ENCODE measurements around the gene RAB3GAP2.
"Not testable (repeated sequence)": the region's sequence is repeated elsewhere in the genome, so short reads cannot be mapped to it uniquely, and the experiment has no call there.

The RAB3GAP2 gene, protein sequence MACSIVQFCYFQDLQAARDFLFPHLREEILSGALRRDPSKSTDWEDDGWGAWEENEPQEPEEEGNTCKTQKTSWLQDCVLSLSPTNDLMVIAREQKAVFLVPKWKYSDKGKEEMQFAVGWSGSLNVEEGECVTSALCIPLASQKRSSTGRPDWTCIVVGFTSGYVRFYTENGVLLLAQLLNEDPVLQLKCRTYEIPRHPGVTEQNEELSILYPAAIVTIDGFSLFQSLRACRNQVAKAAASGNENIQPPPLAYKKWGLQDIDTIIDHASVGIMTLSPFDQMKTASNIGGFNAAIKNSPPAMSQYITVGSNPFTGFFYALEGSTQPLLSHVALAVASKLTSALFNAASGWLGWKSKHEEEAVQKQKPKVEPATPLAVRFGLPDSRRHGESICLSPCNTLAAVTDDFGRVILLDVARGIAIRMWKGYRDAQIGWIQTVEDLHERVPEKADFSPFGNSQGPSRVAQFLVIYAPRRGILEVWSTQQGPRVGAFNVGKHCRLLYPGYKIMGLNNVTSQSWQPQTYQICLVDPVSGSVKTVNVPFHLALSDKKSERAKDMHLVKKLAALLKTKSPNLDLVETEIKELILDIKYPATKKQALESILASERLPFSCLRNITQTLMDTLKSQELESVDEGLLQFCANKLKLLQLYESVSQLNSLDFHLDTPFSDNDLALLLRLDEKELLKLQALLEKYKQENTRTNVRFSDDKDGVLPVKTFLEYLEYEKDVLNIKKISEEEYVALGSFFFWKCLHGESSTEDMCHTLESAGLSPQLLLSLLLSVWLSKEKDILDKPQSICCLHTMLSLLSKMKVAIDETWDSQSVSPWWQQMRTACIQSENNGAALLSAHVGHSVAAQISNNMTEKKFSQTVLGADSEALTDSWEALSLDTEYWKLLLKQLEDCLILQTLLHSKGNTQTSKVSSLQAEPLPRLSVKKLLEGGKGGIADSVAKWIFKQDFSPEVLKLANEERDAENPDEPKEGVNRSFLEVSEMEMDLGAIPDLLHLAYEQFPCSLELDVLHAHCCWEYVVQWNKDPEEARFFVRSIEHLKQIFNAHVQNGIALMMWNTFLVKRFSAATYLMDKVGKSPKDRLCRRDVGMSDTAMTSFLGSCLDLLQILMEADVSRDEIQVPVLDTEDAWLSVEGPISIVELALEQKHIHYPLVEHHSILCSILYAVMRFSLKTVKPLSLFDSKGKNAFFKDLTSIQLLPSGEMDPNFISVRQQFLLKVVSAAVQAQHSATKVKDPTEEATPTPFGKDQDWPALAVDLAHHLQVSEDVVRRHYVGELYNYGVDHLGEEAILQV (N-terminal part only)

GRCh38 chr1:220272047-220272840 lies at the start of gene RAB3GAP2:
TSS of gene RAB3GAP2 (minus strand) at chr1:220272453. CDS start at chr1:220272337, 116 bp downstream.
- DNase-seq: peak; percentile 97 to 98
- TF ChIP-seq GATA1 (IDR thresholded peaks at IDR 0.05; ENCODE audit: low read depth, low read length) (no peak), POLR2A (IDR thresholded peaks at IDR 0.05; ENCODE audit: low read length) (peak; percentile 93)

- TF ChIP-seq POLR2A (IDR thresholded peaks at IDR 0.05; ENCODE audit: low read length) (no peak), GATA1 (IDR thresholded peaks at IDR 0.05; ENCODE audit: low read depth, low read length) (no peak)
These were observed 49.5 kb upstream of the RAB3GAP2 start for GRCh38 chr1:220321758-220322157.

GRCh38 chr1:220320709-220321108 lies 48.5 kb upstream of the RAB3GAP2 start:
- DNase-seq: no peak
- TF ChIP-seq POLR2A (IDR thresholded peaks at IDR 0.05; ENCODE audit: low read length) (no peak), GATA1 (IDR thresholded peaks at IDR 0.05; ENCODE audit: low read depth, low read length) (no peak)

More at GRCh38 chr1:220321758-220322157, 49.5 kb upstream of the RAB3GAP2 start:
- peak in 1 of 2 experiments; percentile 3 for DNase-seq

- TF ChIP-seq POLR2A (IDR thresholded peaks at IDR 0.05; ENCODE audit: low read length): no peak
- TF ChIP-seq GATA1 (IDR thresholded peaks at IDR 0.05; ENCODE audit: low read depth, low read length): no peak
- DNase-seq: no peak
These were observed 46.4 kb upstream of the RAB3GAP2 start for GRCh38 chr1:220318673-220319072.

DNA sequence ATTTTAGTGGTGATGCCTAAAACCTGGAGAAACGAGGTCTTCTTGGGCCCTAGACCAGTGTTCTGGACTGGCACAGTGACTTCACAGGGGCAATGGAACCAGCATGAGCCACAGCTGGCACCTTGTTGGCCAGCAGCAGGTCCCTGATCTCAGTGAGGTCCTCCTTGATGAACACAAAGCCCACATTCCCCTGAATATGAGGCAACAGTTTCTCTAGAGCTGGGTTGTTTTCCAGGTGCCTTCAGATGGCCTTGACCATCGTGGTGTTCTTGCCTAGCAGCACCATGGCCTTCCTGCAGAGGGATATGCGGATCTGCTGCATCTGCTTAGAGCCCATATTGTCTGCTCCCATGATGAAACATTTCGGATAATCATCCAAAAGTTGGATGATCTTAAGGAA lies 44.9 kb upstream of the RAB3GAP2 start:
- DNase-seq: no peak
- TF ChIP-seq POLR2A (IDR thresholded peaks at IDR 0.05; ENCODE audit: low read length) (no peak), GATA1 (IDR thresholded peaks at IDR 0.05; ENCODE audit: low read depth, low read length) (no peak)

GRCh38 chr1:220316305-220316704 lies 44.1 kb upstream of the RAB3GAP2 start:
- DNase-seq: no peak
- TF ChIP-seq POLR2A (IDR thresholded peaks at IDR 0.05; ENCODE audit: low read length): no peak
- no peak for TF ChIP-seq GATA1 (IDR thresholded peaks at IDR 0.05; ENCODE audit: low read depth, low read length)

DNA sequence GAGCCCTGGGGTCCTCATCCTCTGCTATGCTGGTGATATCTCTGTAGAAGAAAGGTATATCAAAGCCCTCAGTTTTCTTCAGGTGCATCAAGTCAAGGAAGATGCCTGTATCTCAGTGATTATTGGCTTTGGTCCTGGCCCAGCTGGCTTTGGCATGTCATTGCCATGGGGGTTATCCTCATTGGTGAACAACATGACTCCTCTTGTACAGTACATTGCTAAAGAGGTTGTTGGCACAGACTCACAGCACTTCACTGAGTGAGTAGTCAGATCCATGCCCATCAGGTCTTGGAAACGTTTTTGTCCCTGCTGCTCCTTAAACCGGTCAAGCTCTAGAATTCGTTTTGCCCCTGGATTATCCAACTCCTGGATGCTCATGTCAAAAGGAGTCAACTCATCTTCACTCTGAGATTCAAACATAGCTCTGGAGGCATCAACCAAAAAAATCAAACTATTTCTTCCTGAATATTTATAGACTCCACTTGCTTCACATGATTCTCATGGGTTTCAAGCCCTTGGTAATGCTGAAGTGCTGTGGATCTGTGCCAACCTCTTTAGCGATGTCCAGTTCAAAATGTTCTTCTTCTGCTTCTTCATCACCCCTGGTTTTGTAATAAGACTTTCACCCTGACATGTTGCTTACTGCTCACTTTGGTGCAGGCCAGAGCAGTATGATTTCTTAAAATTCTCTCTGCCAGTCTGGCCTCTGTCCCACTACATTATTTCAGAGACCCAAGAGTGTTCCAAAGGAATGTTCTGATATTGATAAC lies 43.0 kb upstream of the RAB3GAP2 start:
- TF ChIP-seq GATA1 (IDR thresholded peaks at IDR 0.05; ENCODE audit: low read depth, low read length): no peak
- TF ChIP-seq POLR2A (IDR thresholded peaks at IDR 0.05; ENCODE audit: low read length): no peak

GRCh38 chr1:220313576-220313975 lies 41.3 kb upstream of the RAB3GAP2 start:
- no peak for DNase-seq
- TF ChIP-seq POLR2A (IDR thresholded peaks at IDR 0.05; ENCODE audit: low read length): no peak
- TF ChIP-seq GATA1 (IDR thresholded peaks at IDR 0.05; ENCODE audit: low read depth, low read length): no peak

More for the DNA sequence above, 43.0 kb upstream of the RAB3GAP2 start:
- no peak for DNase-seq

DNA sequence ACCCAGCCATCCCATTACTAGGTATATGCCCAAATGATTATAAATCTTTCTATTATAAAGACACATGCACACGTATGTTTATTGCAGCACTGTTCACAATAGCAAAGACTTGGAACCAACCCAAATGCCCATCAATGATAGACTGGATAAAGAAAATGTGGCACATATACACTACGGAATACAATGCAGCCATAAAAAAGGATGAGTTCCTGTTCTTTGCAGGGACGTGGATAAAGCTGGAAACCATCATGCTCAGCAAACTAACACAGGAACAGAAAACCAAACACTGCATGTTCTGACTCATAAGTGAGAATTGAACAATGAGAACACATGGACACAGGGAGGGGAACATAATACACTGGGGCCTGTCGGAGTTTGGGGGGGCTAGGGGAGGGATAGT lies 37.9 kb upstream of the RAB3GAP2 start:
- DNase-seq: not testable (repeated sequence)

DNA sequence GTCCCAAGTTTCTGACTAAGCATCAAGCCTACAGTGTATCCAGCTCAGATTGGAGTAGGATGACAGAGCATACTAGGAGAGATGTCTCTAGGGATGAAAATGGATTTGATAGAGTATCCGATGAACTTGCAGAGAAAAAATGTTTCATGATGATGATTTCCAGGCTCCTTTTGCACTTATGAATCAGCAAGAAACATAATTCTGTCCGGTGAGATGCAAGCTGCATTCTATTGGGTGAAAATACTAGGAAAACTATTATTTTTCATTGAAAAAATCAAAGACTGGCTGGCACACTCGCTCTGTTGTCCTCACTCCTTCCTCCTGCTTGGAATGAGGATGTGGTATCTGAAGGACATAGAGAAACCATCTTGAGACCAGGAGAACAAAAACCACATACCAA lies 35.4 kb upstream of the RAB3GAP2 start:
- no peak for DNase-seq
- TF ChIP-seq POLR2A (IDR thresholded peaks at IDR 0.05; ENCODE audit: low read length): no peak
- no peak for TF ChIP-seq GATA1 (IDR thresholded peaks at IDR 0.05; ENCODE audit: low read depth, low read length)

DNA sequence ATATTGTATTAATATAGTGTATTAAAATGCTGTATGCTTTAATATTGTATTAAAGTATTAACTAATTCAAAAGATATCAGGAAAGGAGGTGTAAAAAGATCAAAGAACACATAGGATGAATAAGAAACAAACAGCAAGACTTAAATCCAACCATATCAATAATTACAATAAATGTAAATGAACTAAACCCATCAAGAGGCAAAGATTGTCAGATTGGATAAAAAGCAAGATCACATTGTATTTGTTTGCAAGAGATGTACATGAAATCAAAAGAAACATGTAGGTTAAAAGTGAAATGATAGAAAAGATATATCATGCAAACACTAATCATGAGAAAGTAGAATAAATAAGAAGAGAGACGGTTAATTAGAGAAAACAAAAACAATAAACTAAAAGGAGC lies 34.1 kb upstream of the RAB3GAP2 start:
- no peak for DNase-seq
- TF ChIP-seq POLR2A (IDR thresholded peaks at IDR 0.05; ENCODE audit: low read length): no peak
- TF ChIP-seq GATA1 (IDR thresholded peaks at IDR 0.05; ENCODE audit: low read depth, low read length): no peak

GRCh38 chr1:220303871-220304270 lies 31.6 kb upstream of the RAB3GAP2 start:
- TF ChIP-seq GATA1 (IDR thresholded peaks at IDR 0.05; ENCODE audit: low read depth, low read length) (no peak), POLR2A (IDR thresholded peaks at IDR 0.05; ENCODE audit: low read length) (no peak)
- no peak for DNase-seq

All from erythroblast (primary cell).